NCI-H1092 (cell line): ENCODE results near the gene MED29.

Experiments
- DNase-seq: peaks from one replicate; lab custom pipeline; 2025; lab: John Stamatoyannopoulos, UW

The MED29 gene

GRCh38 chr19:39398297-39398864 lies 7.2 kb downstream of the MED29 start:
- DNase-seq: no peak

GRCh38 chr19:39399668-39400050 lies 8.5 kb downstream of the MED29 start:
- DNase-seq: no peak

- DNase-seq: no peak
Measured at GRCh38 chr19:39400061-39400460, 8.9 kb downstream of the MED29 start.

- no peak for DNase-seq
Measured at GRCh38 chr19:39401070-39401548, 9.9 kb downstream of the MED29 start.

GRCh38 chr19:39401549-39402345 lies 10.6 kb downstream of the MED29 start:
- no peak for DNase-seq

GRCh38 chr19:39402346-39403300 lies 11.4 kb downstream of the MED29 start:
- DNase-seq: no peak

GRCh38 chr19:39403331-39404312 lies 12.4 kb downstream of the MED29 start:
- no peak for DNase-seq

- DNase-seq: no peak
Measured at GRCh38 chr19:39405261-39405957, 14.2 kb downstream of the MED29 start.

- no peak for DNase-seq
Measured at GRCh38 chr19:39405958-39406655, 14.9 kb downstream of the MED29 start.

- no peak for DNase-seq
Measured at GRCh38 chr19:39406656-39407409, 15.7 kb downstream of the MED29 start, which contains the start of gene ZFP36. Gene ZFP36, plus strand, starts transcription at chr19:39406847. Its CDS starts 58 bp downstream, at chr19:39406905.

- no peak for DNase-seq
Measured at GRCh38 chr19:39407410-39407659, 16.2 kb downstream of the MED29 start.

- DNase-seq: no peak
Measured at GRCh38 chr19:39407660-39408391, 16.6 kb downstream of the MED29 start.

- DNase-seq: no peak
Measured at GRCh38 chr19:39408392-39409207, 17.4 kb downstream of the MED29 start.

GRCh38 chr19:39409208-39410016 lies 18.2 kb downstream of the MED29 start:
- no peak for DNase-seq

GRCh38 chr19:39410017-39410830 lies 19.0 kb downstream of the MED29 start:
- no peak for DNase-seq

GRCh38 chr19:39410831-39411080 lies 19.6 kb downstream of the MED29 start:
- DNase-seq: no peak
